Measurements from ENCODE around the gene LRFN2. TPM values are rescaled to one million over a fixed set of nuclear protein-coding genes. Genes with fewer than 3 reads are reported as not detected.
A peak's percentile ranks its signal among the peaks of the same experiment; 100 is the strongest.

LRFN2 gene
- total RNA-seq, 4 donors from 2014 or later, result 0.18 to 2.2 (median 0.34) TPM

- Histone ChIP-seq H3K36me3 (no peaks in the 10 kb centered on the region), H3K27me3 (peaks cover 0 to 4% (median 0%) of the 10 kb centered on the region in 4 donors), H3K4me3 (no peak overlapping the region), H3K9me3 (no peaks in the 10 kb centered on the region), H3K27ac (no peak overlapping the region), H3K4me1 (no peaks in the 10 kb centered on the region)
- WGBS, 2 donors, result 74 to 75% methylated on average over 4 of the region's 4 CpGs
- no peak for DNase-seq
- TF ChIP-seq CTCF (IDR thresholded peaks at IDR 0.05) (no peak), POLR2A (IDR thresholded peaks at IDR 0.05) (no peak)
- intact Hi-C loops (cut with DNase I), result no loop called here
Measured at GRCh38 chr6:40551966-40552505, 35.1 kb downstream of the LRFN2 start.

- 77 to 83% methylated on average over 11 to 12 of the region's 12 CpGs for WGBS, 2 donors
- intact Hi-C loops (cut with DNase I), result no loop called here
- Histone ChIP-seq H3K27ac (no peak overlapping the region), H3K27me3 (peaks cover 0 to under 1% (median 0%) of the 10 kb centered on the region in 4 donors), H3K4me1 (no peaks in the 10 kb centered on the region), H3K36me3 (no peaks in the 10 kb centered on the region), H3K9me3 (no peaks in the 10 kb centered on the region), H3K4me3 (no peak overlapping the region)
- no peak for DNase-seq
- TF ChIP-seq CTCF (IDR thresholded peaks at IDR 0.05) (peak in 5 of 6 experiments; percentile 32 to 62 (median 49)), POLR2A (IDR thresholded peaks at IDR 0.05) (no peak)
Measured at GRCh38 chr6:40550202-40551101, 36.7 kb downstream of the LRFN2 start.

GRCh38 chr6:40545954-40546353 lies 41.2 kb downstream of the LRFN2 start:
- WGBS, 2 donors, result 80 to 82% methylated on average over 6 of the region's 6 CpGs
- no peaks in the 10 kb centered on the region for H3K36me3 ChIP-seq

GRCh38 chr6:40543776-40544175 lies 43.4 kb downstream of the LRFN2 start:
- WGBS, 2 donors, result 86 to 91% methylated on average over 2 of the region's 2 CpGs
- DNase-seq, result no peak
- no peak overlapping the region for H3K27ac ChIP-seq
- H3K27me3 ChIP-seq, result peaks cover 0 to 9% (median 0%) of the 10 kb centered on the region in 4 donors
- intact Hi-C loops (cut with DNase I), result no loop called here
- H3K36me3 ChIP-seq, result no peaks in the 10 kb centered on the region
- peaks cover 0 to 21% (median 10%) of the 10 kb centered on the region in 3 donors for H3K4me1 ChIP-seq
- no peak for TF ChIP-seq POLR2A (IDR thresholded peaks at IDR 0.05)
- TF ChIP-seq CTCF (IDR thresholded peaks at IDR 0.05), result no peak
- no peak overlapping the region for H3K4me3 ChIP-seq
- no peaks in the 10 kb centered on the region for H3K9me3 ChIP-seq

More at GRCh38 chr6:40545954-40546353, 41.2 kb downstream of the LRFN2 start:
- no peaks in the 10 kb centered on the region for H3K9me3 ChIP-seq
- no peak overlapping the region for H3K27ac ChIP-seq
- peaks cover 0 to under 1% (median 0%) of the 10 kb centered on the region in 4 donors for H3K27me3 ChIP-seq
- intact Hi-C loops (cut with DNase I), result no loop called here
- H3K4me3 ChIP-seq, result no peak overlapping the region
- no peak for TF ChIP-seq CTCF (IDR thresholded peaks at IDR 0.05)
- TF ChIP-seq POLR2A (IDR thresholded peaks at IDR 0.05), result no peak
- H3K4me1 ChIP-seq, result peaks cover 0 to 21% (median 10%) of the 10 kb centered on the region in 3 donors
- DNase-seq, result no peak

- DNase-seq, result no peak
- intact Hi-C loops (cut with DNase I), result no loop called here
- Histone ChIP-seq H3K27me3 (peaks cover 0 to 9% (median 0%) of the 10 kb centered on the region in 4 donors), H3K4me3 (no peak overlapping the region), H3K36me3 (no peaks in the 10 kb centered on the region), H3K4me1 (peaks cover 0 to 21% (median 10%) of the 10 kb centered on the region in 3 donors), H3K27ac (no peak overlapping the region), H3K9me3 (no peaks in the 10 kb centered on the region)
- 34 to 46% methylated on average over 5 of the region's 5 CpGs for WGBS, 2 donors
- TF ChIP-seq POLR2A (IDR thresholded peaks at IDR 0.05), result no peak
Measured at GRCh38 chr6:40543146-40543545, 44.0 kb downstream of the LRFN2 start.
